WTC11 (cell line): ENCODE data around the gene TAC4. TPM values are rescaled to one million over a fixed set of nuclear protein-coding genes. Genes with fewer than 3 reads are reported as not detected.

Experiments
- ATAC-seq: fragments of 200-7000 bp; cut with Tn5 transposase; 2 replicates; pipeline ENCODE4 v1.10.0; 2021; ENCODE audit warnings: mild to moderate bottlenecking, moderate library complexity
- CTCF ChIA-PET: fragments of 300-600 bp; sonication (Branson Sonifier 250); formaldehyde crosslinking; loops from one replicate; lab custom pipeline; 2021; ENCODE audit warnings: antibody characterized with exemption; lab: Charles Lee
- POLR2A ChIA-PET: fragments of 350-600 bp; sonication (Branson Sonifier 250); formaldehyde crosslinking; loops from one replicate; lab custom pipeline; 2021; ENCODE audit warnings: antibody characterized with exemption; lab: Charles Lee
- DNase-seq: peaks from one replicate; pipeline ENCODE4 v3.0.0; 2021; ENCODE audit warnings: low spot score
- H3K27ac Mint-ChIP-seq: 2 replicates; pipeline ENCODE4 v1.8.0; 2021; ENCODE audit warnings: mixed read lengths
- H3K27me3 Mint-ChIP-seq: 2 replicates; pipeline ENCODE4 v1.8.0; 2021; ENCODE audit warnings: low read depth, mild to moderate bottlenecking, moderate library complexity, mixed read lengths
- H3K36me3 Mint-ChIP-seq: 2 replicates; pipeline ENCODE4 v1.8.0; 2021; ENCODE audit warnings: mixed read lengths
- H3K4me1 Mint-ChIP-seq: 2 replicates; pipeline ENCODE4 v1.8.0; 2022; ENCODE audit warnings: mixed read lengths
- H3K4me3 Mint-ChIP-seq: 2 replicates; pipeline ENCODE4 v1.8.0; 2021; ENCODE audit warnings: mild to moderate bottlenecking, moderate library complexity, mixed read lengths
- H3K9me3 Mint-ChIP-seq: 2 replicates; pipeline ENCODE4 v1.8.0; 2021; ENCODE audit warnings: mixed read lengths
- JUN ChIP-seq: sonication (generic); formaldehyde crosslinking; IDR thresholded peaks from 2 replicates; pipeline ENCODE4 v1.8.0; 2023; ENCODE audit warnings: mild to moderate bottlenecking, missing genetic modification reagents
- KAT7 ChIP-seq: sonication (generic); formaldehyde crosslinking; IDR thresholded peaks from 2 replicates; pipeline ENCODE4 v1.8.1; 2023; ENCODE audit warnings: missing genetic modification reagents, mild to moderate bottlenecking, borderline replicate concordance
- PRRX2 ChIP-seq: fragments of 250-450 bp; sonication (Bioruptor Pico); IDR thresholded peaks from 2 replicates; pipeline ENCODE4 v1.8.0; 2021; ENCODE audit warnings: mild to moderate bottlenecking
- SMAD3 ChIP-seq: sonication (generic); formaldehyde crosslinking; IDR thresholded peaks from 2 replicates; pipeline ENCODE4 v1.8.0; 2022; ENCODE audit warnings: missing genetic modification reagents, mild to moderate bottlenecking, borderline replicate concordance
- TCF7 ChIP-seq: sonication (generic); formaldehyde crosslinking; IDR thresholded peaks from 2 replicates; pipeline ENCODE4 v1.8.0; 2022; ENCODE audit warnings: mild to moderate bottlenecking, low read depth, missing genetic modification reagents, moderate library complexity
- ZBTB21 ChIP-seq: sonication (generic); formaldehyde crosslinking; IDR thresholded peaks from 2 replicates; pipeline ENCODE4 v1.8.1; 2023; ENCODE audit warnings: mild to moderate bottlenecking, missing genetic modification reagents, borderline replicate concordance
- ZNF121 ChIP-seq: sonication (generic); formaldehyde crosslinking; IDR thresholded peaks from 2 replicates; pipeline ENCODE4 v1.8.0; 2023; ENCODE audit warnings: missing genetic modification reagents
- ZNF263 ChIP-seq: sonication (generic); formaldehyde crosslinking; IDR thresholded peaks from 2 replicates; pipeline ENCODE4 v1.8.1; 2022; ENCODE audit warnings: low read depth, mild to moderate bottlenecking, moderate library complexity, missing genetic modification reagents
- ZNF416 ChIP-seq: fragments of 250-450 bp; sonication (Bioruptor Pico); IDR thresholded peaks from 2 replicates; pipeline ENCODE4 v1.9.0; 2021; ENCODE audit warnings: mild to moderate bottlenecking, inconsistent platforms
- ZNF671 ChIP-seq: fragments of 250-450 bp; sonication (Bioruptor Pico); IDR thresholded peaks from 2 replicates; pipeline ENCODE4 v1.8.0; 2021; ENCODE audit warnings: mild to moderate bottlenecking
- total RNA-seq: library from RNA; stranded (reverse); gene quantifications from 3 replicates; pipeline ENCODE4 v1.2.3, GENCODE V29; 2021
- TF ChIP-seq, protein P1 (sequence below): fragments of 250-450 bp; sonication (Bioruptor Pico); IDR thresholded peaks from 2 replicates; pipeline ENCODE4 v1.9.0; 2021; ENCODE audit warnings: moderate library complexity, mild to moderate bottlenecking, inconsistent platforms, borderline replicate concordance
- TF ChIP-seq, protein P2 (sequence below): sonication (generic); formaldehyde crosslinking; IDR thresholded peaks from 2 replicates; pipeline ENCODE4 v1.8.1; 2023; ENCODE audit warnings: mild to moderate bottlenecking, missing genetic modification reagents, moderate library complexity
- TF ChIP-seq, protein P3 (sequence below): sonication (generic); formaldehyde crosslinking; IDR thresholded peaks from 2 replicates; pipeline ENCODE4 v1.8.1; 2023; ENCODE audit warnings: mild to moderate bottlenecking, missing genetic modification reagents, borderline replicate concordance
- TF ChIP-seq, protein P4 (sequence below): fragments of 250-450 bp; sonication (Bioruptor Pico); IDR thresholded peaks from 2 replicates; pipeline ENCODE4 v2.1.2; 2022; ENCODE audit warnings: mild to moderate bottlenecking, moderate library complexity

Gene TAC4
- total RNA-seq, 1 experiment from 2014 or later, result not detected

DNA sequence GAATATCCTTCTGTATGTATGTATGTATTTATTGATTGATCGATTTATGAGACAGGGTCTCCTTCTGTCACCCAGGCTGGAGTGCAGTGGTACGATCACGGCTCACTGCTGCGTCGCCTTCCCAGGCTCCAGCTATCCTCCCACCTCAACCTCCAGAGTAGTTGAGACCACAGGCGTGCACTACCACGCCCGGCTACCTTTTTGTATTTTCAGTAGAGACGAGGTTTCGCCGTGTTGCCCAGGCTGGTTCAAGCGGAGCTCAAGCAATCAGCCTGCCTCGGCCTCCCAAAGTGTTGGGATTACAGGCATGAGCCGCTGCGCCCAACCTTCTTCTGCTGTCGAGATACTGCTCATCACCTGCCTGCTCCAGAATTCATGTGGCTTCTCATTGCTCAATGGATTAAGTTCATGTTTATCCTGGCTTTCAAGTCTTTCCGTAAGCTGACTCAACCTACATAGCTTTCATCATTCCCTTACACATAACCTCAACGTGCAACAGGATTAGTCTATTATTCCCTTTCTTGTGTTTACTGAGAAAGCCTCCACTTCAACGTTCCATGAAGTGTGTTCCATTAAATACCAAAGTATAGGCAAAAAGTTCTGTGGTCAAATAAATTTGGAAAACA is 13.6 kb downstream of the TAC4 start (continued):
- no peak for TF ChIP-seq ZNF671 (CRISPR knock-in tag)
- no peak for TF ChIP-seq ZNF121 (CRISPR knock-in tag)

DNA sequence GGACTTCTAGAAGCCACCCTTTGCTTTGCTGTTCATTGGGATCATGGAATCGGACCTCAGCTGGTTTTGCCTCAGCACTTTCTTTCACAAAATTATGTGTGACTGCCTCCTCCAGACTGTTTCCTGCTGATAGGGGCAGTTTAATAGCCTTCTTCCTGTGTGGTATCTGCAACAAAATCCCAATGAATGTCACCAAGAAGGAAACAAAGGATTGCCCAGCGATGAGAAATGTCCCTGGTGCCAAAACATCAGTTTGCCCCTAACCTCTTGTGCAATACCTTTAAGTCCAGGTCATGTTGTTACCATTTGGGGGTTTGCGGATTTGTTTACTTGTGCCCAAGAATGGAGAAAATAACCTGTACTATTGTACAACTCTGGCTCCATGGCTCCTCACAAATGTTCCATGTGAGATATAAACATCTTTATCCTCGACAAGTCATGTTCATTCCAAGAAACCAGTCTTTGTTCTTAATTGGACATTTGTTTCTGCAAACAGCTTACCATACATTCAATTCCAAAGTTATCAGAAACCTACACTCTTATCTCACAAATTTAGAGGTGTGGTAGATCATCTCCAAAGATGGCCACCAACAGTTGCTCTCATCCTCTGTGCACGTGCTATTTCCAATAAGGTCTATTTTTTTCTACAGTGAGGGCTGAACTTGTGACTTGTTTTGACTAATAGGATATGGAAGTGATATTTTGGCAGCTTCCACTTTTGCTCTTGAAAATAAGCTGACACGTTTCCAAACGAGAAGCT is 14.8 kb downstream of the TAC4 start:
- Mint-ChIP-seq H3K9me3 (no peaks in the 10 kb centered on the region), H3K4me1 (0 out of 2 replicates have a peak, but pooled peaks cover 9% of the 10 kb centered on the region), H3K4me3 (no peak overlapping the region), H3K27ac (peak overlapping the region; percentile 51; the same call in 1 of the 2 replicates), H3K36me3 (peaks cover 61% of the 10 kb centered on the region), H3K27me3 (no peaks in the 10 kb centered on the region)
- CTCF ChIA-PET, result interaction anchor here (1.5 kb wide), 1 partner anchor 164 kb away, joined by 3 read pairs; no protein-coding TSS in a partner anchor
- ATAC-seq, result no peak
- TF ChIP-seq, protein P1, sequence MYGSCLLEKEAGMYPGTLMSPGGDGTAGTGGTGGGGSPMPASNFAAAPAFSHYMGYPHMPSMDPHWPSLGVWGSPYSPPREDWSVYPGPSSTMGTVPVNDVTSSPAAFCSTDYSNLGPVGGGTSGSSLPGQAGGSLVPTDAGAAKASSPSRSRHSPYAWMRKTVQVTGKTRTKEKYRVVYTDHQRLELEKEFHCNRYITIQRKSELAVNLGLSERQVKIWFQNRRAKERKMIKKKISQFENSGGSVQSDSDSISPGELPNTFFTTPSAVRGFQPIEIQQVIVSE (CRISPR knock-in tag), result peak; percentile 51; the same call in 1 of the 2 replicates
- TF ChIP-seq, protein P2, sequence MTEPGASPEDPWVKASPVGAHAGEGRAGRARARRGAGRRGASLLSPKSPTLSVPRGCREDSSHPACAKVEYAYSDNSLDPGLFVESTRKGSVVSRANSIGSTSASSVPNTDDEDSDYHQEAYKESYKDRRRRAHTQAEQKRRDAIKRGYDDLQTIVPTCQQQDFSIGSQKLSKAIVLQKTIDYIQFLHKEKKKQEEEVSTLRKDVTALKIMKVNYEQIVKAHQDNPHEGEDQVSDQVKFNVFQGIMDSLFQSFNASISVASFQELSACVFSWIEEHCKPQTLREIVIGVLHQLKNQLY (CRISPR knock-in tag), result no peak
- TF ChIP-seq ZBTB21 (CRISPR knock-in tag), result no peak
- TF ChIP-seq, protein P3, sequence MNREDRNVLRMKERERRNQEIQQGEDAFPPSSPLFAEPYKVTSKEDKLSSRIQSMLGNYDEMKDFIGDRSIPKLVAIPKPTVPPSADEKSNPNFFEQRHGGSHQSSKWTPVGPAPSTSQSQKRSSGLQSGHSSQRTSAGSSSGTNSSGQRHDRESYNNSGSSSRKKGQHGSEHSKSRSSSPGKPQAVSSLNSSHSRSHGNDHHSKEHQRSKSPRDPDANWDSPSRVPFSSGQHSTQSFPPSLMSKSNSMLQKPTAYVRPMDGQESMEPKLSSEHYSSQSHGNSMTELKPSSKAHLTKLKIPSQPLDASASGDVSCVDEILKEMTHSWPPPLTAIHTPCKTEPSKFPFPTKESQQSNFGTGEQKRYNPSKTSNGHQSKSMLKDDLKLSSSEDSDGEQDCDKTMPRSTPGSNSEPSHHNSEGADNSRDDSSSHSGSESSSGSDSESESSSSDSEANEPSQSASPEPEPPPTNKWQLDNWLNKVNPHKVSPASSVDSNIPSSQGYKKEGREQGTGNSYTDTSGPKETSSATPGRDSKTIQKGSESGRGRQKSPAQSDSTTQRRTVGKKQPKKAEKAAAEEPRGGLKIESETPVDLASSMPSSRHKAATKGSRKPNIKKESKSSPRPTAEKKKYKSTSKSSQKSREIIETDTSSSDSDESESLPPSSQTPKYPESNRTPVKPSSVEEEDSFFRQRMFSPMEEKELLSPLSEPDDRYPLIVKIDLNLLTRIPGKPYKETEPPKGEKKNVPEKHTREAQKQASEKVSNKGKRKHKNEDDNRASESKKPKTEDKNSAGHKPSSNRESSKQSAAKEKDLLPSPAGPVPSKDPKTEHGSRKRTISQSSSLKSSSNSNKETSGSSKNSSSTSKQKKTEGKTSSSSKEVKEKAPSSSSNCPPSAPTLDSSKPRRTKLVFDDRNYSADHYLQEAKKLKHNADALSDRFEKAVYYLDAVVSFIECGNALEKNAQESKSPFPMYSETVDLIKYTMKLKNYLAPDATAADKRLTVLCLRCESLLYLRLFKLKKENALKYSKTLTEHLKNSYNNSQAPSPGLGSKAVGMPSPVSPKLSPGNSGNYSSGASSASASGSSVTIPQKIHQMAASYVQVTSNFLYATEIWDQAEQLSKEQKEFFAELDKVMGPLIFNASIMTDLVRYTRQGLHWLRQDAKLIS, result no peak
- no peak for DNase-seq
- POLR2A ChIA-PET, result no interaction called here

DNA sequence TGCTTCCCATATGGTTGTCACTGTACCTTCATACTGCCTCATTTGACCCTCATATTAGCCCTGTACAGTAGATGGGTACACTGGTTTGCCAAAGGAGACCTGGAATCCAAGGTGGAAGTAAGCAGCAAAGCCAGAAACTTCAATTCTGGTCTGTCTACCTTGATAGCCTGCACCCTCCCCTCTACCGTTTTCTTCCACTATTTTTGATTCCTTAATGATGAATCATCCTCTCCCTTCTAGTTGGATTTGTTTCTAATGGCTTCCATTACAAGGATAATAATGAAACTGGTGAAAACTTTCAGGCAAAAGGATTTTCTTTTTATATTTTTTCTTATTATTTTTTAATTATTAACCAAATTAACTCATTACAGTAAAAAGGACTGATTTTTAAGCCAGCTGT is 17.3 kb downstream of the TAC4 start:
- POLR2A ChIA-PET, result no interaction called here
- CTCF ChIA-PET, result interaction anchor here (0.6 to 0.8 kb wide), 3 partner anchors 21 to 30 kb away, joined by 3 to 4 read pairs (median 4); no protein-coding TSS in a partner anchor
- Mint-ChIP-seq H3K27me3 (no peaks in the 10 kb centered on the region), H3K9me3 (no peaks in the 10 kb centered on the region), H3K4me3 (no peak overlapping the region), H3K27ac (peak overlapping the region; percentile 68), H3K36me3 (peaks cover 70% of the 10 kb centered on the region), H3K4me1 (0 out of 2 replicates have a peak, but pooled peaks cover 11% of the 10 kb centered on the region)
- no peak for TF ChIP-seq KAT7
- TF ChIP-seq PRRX2 (CRISPR knock-in tag), result no peak
- no peak for TF ChIP-seq JUN (CRISPR knock-in tag)
- TF ChIP-seq SMAD3, result no peak
- no peak for TF ChIP-seq ZNF416 (CRISPR knock-in tag)
- TF ChIP-seq, protein P4, sequence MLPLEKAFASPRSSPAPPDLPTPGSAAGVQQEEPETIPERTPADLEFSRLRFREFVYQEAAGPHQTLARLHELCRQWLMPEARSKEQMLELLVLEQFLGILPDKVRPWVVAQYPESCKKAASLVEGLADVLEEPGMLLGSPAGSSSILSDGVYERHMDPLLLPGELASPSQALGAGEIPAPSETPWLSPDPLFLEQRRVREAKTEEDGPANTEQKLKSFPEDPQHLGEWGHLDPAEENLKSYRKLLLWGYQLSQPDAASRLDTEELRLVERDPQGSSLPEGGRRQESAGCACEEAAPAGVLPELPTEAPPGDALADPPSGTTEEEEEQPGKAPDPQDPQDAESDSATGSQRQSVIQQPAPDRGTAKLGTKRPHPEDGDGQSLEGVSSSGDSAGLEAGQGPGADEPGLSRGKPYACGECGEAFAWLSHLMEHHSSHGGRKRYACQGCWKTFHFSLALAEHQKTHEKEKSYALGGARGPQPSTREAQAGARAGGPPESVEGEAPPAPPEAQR, result no peak
- TF ChIP-seq ZNF121 (CRISPR knock-in tag), result no peak
- TF ChIP-seq ZNF263, result no peak
- no peak for TF ChIP-seq TCF7 (CRISPR knock-in tag)
- no peak for ATAC-seq
- DNase-seq, result no peak
